ENCODE results near the gene HYOU1. TPM values are rescaled to one million over a fixed set of nuclear protein-coding genes. Genes with fewer than 3 reads are reported as not detected.

Gene HYOU1
- total and polyA plus RNA-seq, 2 experiments from 2014 or later: 122 to 168 TPM

DNA sequence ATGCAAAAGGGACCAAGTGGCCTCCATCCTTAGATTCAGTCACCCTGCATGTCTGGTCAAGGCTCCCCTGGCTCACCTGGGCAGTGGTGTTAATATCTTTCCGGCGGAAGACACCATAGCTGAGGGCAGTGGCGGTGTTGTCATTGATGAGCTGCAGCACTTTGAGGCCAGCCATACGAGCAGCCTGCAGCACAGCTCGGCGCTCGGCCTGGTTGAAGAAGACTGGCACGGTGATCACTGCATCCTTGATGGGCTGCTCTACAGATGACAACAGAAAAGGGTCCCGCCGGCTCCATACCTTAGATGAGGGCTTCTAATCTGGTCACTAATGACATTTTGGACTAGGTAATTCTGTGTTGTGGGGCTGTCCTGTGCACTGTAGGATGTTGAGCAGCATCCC, 2.6 kb downstream of the HYOU1 start:
- no peak for DNase-seq (ENCODE audit: low spot score)
- TF ChIP-seq EZH2phosphoT487 (IDR thresholded peaks at IDR 0.05; ENCODE audit: low read depth, severe bottlenecking, unreplicated experiment) (no peak), EZH2 (IDR thresholded peaks at IDR 0.05; ENCODE audit: borderline replicate concordance) (no peak)
- TF ChIP-seq, protein P1, sequence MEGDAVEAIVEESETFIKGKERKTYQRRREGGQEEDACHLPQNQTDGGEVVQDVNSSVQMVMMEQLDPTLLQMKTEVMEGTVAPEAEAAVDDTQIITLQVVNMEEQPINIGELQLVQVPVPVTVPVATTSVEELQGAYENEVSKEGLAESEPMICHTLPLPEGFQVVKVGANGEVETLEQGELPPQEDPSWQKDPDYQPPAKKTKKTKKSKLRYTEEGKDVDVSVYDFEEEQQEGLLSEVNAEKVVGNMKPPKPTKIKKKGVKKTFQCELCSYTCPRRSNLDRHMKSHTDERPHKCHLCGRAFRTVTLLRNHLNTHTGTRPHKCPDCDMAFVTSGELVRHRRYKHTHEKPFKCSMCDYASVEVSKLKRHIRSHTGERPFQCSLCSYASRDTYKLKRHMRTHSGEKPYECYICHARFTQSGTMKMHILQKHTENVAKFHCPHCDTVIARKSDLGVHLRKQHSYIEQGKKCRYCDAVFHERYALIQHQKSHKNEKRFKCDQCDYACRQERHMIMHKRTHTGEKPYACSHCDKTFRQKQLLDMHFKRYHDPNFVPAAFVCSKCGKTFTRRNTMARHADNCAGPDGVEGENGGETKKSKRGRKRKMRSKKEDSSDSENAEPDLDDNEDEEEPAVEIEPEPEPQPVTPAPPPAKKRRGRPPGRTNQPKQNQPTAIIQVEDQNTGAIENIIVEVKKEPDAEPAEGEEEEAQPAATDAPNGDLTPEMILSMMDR (IDR thresholded peaks at IDR 0.05; ENCODE audit: poor library complexity): no peak
- Histone ChIP-seq H3K4me2 (no peak overlapping the region), H3K27ac (no peak overlapping the region), H3K9me2 (replicated peaks; ENCODE audit: insufficient read depth) (no peaks in the 10 kb centered on the region), H3K4me3 (no peak overlapping the region), H3K4me1 (ENCODE audit: insufficient read depth) (peaks cover 13% of the 10 kb centered on the region), H3K36me3 (replicated peaks; ENCODE audit: insufficient read depth, low read depth) (no peaks in the 10 kb centered on the region), H3K79me2 (peaks cover 26% of the 10 kb centered on the region), H3K9me3 (ENCODE audit: low read depth) (no peaks in the 10 kb centered on the region), H3K27me3 (no peaks in the 10 kb centered on the region), H4K20me1 (ENCODE audit: insufficient read depth, poor library complexity, severe bottlenecking) (peaks cover 6% of the 10 kb centered on the region), H2AFZ (no peak overlapping the region)
- 98% methylated on average over 10 of the region's 10 CpGs for WGBS (ENCODE audit: low lambda C conversion rate, missing lambda C conversion rate)

DNA sequence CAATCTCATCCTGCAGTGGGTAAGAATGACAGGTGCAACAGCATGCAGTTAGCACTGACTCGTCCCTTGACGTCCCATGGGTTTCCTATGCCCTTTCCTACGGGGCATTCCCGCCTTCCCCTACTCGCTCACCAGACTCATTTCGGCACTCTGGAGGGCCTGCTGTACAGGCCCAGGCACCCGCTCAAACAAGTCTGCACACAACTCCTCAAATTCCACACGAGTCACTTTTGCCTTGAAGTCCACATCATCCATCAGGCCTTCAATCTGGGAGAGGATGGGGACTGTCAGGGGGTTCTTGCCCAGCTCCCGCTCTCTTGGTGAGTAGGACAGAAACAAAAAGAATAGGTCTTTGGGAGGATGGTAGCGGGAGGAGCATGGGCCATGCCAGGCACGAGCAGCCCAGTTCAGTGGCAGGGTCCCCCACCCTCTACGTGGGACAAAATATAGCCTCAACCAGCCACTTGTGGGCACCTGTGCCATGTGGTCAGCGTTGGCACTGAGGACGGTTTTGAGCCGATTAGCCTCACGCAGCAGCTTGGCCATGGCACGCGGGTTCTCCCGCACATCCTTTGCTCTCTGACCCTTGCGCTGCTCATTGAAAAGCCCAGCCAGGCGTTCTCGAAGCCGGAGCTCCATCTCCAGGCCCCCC, 4.7 kb downstream of the HYOU1 start:
- Histone ChIP-seq H3K79me2 (peaks cover 23% of the 10 kb centered on the region), H3K4me2 (no peak overlapping the region), H2AFZ (no peak overlapping the region), H3K4me3 (no peak overlapping the region), H3K9me3 (ENCODE audit: low read depth) (no peaks in the 10 kb centered on the region), H3K4me1 (ENCODE audit: insufficient read depth) (peaks cover 7% of the 10 kb centered on the region), H3K9me2 (replicated peaks; ENCODE audit: insufficient read depth) (no peaks in the 10 kb centered on the region), H3K27ac (no peak overlapping the region), H4K20me1 (ENCODE audit: insufficient read depth, poor library complexity, severe bottlenecking) (peaks cover 6% of the 10 kb centered on the region), H3K27me3 (no peaks in the 10 kb centered on the region), H3K36me3 (replicated peaks; ENCODE audit: insufficient read depth, low read depth) (no peaks in the 10 kb centered on the region)
- no peak for DNase-seq (ENCODE audit: low spot score)
- TF ChIP-seq, protein P1 (IDR thresholded peaks at IDR 0.05; ENCODE audit: poor library complexity): no peak
- no peak for TF ChIP-seq EZH2phosphoT487 (IDR thresholded peaks at IDR 0.05; ENCODE audit: low read depth, severe bottlenecking, unreplicated experiment)
- no peak for TF ChIP-seq EZH2 (IDR thresholded peaks at IDR 0.05; ENCODE audit: borderline replicate concordance)
- WGBS (ENCODE audit: low lambda C conversion rate, missing lambda C conversion rate): 97% methylated on average over 23 of the region's 23 CpGs

DNA sequence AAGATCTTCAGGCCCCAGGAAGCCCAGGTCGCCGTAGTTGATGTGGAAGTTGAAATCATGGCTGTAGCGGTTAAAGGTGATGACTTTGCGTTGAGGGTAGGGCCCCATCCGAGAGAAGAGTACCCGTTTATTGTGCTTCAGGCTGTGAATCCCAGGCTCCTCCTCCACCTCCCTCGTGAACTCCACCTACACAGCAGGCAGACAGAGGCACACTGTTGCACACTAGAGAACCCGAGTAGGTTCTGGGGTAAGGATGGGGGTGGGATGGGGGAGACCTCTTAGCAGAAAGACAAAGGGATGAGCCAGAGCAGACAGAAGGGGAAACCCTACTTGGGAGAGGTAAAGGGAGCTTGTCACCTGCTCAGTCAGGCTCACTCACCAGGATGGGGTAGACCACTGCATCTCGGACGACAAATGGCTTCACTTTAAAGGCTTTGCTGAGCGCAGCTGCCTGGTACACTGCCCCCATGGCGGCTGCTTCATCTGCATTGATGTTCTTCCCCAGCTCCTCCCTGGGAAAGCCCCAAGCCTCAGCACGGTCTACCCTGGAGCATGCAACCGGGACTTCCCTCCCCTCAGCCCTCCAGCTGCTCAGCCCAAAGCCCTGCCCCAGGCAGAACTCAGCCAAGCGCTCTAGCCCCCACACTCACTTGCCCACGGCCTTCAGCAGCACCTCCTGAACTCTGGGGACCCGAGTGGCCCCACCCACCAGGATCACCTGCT, 5.4 kb downstream of the HYOU1 start:
- no peak overlapping the region for H3K27ac ChIP-seq
- H3K79me2 ChIP-seq: peaks cover 22% of the 10 kb centered on the region
- no peak overlapping the region for H2AFZ ChIP-seq
- H3K4me2 ChIP-seq: no peak overlapping the region
- H3K36me3 ChIP-seq (replicated peaks; ENCODE audit: insufficient read depth, low read depth): no peaks in the 10 kb centered on the region
- H3K9me3 ChIP-seq (ENCODE audit: low read depth): no peaks in the 10 kb centered on the region
- peaks cover 6% of the 10 kb centered on the region for H4K20me1 ChIP-seq (ENCODE audit: insufficient read depth, poor library complexity, severe bottlenecking)
- peaks cover 7% of the 10 kb centered on the region for H3K4me1 ChIP-seq (ENCODE audit: insufficient read depth)
- WGBS (ENCODE audit: low lambda C conversion rate, missing lambda C conversion rate): 94% methylated on average over 17 of the region's 17 CpGs
- TF ChIP-seq EZH2phosphoT487 (IDR thresholded peaks at IDR 0.05; ENCODE audit: low read depth, severe bottlenecking, unreplicated experiment) (no peak), EZH2 (IDR thresholded peaks at IDR 0.05; ENCODE audit: borderline replicate concordance) (no peak)
- TF ChIP-seq, protein P1 (IDR thresholded peaks at IDR 0.05; ENCODE audit: poor library complexity): no peak
- no peaks in the 10 kb centered on the region for H3K27me3 ChIP-seq
- no peaks in the 10 kb centered on the region for H3K9me2 ChIP-seq (replicated peaks; ENCODE audit: insufficient read depth)
- DNase-seq (ENCODE audit: low spot score): no peak
- H3K4me3 ChIP-seq: no peak overlapping the region
